ENCODE data around the gene PKHD1.

GRCh38 chr6:51565472-51565871 lies 521.9 kb downstream of the PKHD1 start:
- TF ChIP-seq FOXK2 (IDR thresholded peaks at IDR 0.05): no peak
- no peak for TF ChIP-seq BHLHE40 (IDR thresholded peaks at IDR 0.05; ENCODE audit: borderline replicate concordance)
- no peak for TF ChIP-seq FOXM1 (IDR thresholded peaks at IDR 0.05; ENCODE audit: borderline replicate concordance)
- no peak for TF ChIP-seq SUZ12 (IDR thresholded peaks at IDR 0.05)
- TF ChIP-seq SP1 (IDR thresholded peaks at IDR 0.05): no peak
- no peak for TF ChIP-seq ARNT (IDR thresholded peaks at IDR 0.05)
- no peak for TF ChIP-seq L3MBTL2 (conservative IDR thresholded peaks at IDR 0.05)
- TF ChIP-seq TARDBP (IDR thresholded peaks at IDR 0.05): no peak
